Activated B cell treated with CpG ODN at 0.5 μM for 24 hours (primary cell): ENCODE data around the gene GPR148. TPM values are rescaled to one million over a fixed set of nuclear protein-coding genes. Genes with fewer than 3 reads are reported as not detected.

Experiments
- ATAC-seq: fragments of 200-7000 bp; cut with Tn5 transposase; one replicate; pipeline ENCODE4 v1.10.0; 2021; ENCODE audit warnings: low read depth, mild to moderate bottlenecking, moderate library complexity
- CTCF ChIA-PET: fragments of 350-600 bp; sonication (Branson Sonifier 250); formaldehyde crosslinking; loops from one replicate; lab custom pipeline; 2021; ENCODE audit warnings: antibody characterized with exemption; lab: Charles Lee
- POLR2A ChIA-PET: fragments of 350-600 bp; sonication (Branson Sonifier 250); formaldehyde crosslinking; loops from one replicate; lab custom pipeline; 2021; ENCODE audit warnings: antibody characterized with exemption; lab: Charles Lee
- DNase-seq: peaks from one replicate; pipeline ENCODE4 v3.0.0; 2022
- H3K27ac Mint-ChIP-seq: one replicate; pipeline ENCODE4 v1.8.0; 2020; ENCODE audit warnings: mixed read lengths
- H3K27me3 Mint-ChIP-seq: one replicate; pipeline ENCODE4 v1.8.0; 2021; ENCODE audit warnings: mixed read lengths
- H3K36me3 Mint-ChIP-seq: one replicate; pipeline ENCODE4 v1.8.0; 2021; ENCODE audit warnings: low read depth, mixed read lengths
- H3K4me1 Mint-ChIP-seq: one replicate; pipeline ENCODE4 v1.8.0; 2021; ENCODE audit warnings: mixed read lengths
- H3K4me3 Mint-ChIP-seq: one replicate; pipeline ENCODE4 v1.8.0; 2020; ENCODE audit warnings: mild to moderate bottlenecking, mixed read lengths
- H3K9me3 Mint-ChIP-seq: one replicate; pipeline ENCODE4 v1.8.0; 2020; ENCODE audit warnings: mixed read lengths
- CTCF ChIP-seq: fragments of 200-600 bp; IDR thresholded peaks from one replicate; pipeline ENCODE4 v1.8.0; 2022; ENCODE audit warnings: antibody characterized with exemption, mild to moderate bottlenecking
- intact Hi-C: fragments of 100-400 bp; cut with micrococcal nuclease; formaldehyde crosslinking; loops from one replicate; pipeline ENCODE4 v1.15.1; 2024
- total RNA-seq: library from RNA; stranded (reverse); gene quantifications from 2 replicates; pipeline ENCODE4 v1.2.3, GENCODE V29; 2022

The GPR148 gene
- total RNA-seq, 1 donor from 2014 or later = not detected

GRCh38 chr2:130766711-130767407 lies 38.0 kb downstream of the GPR148 start:
- Mint-ChIP-seq H3K9me3 (no peaks in the 10 kb centered on the region), H3K4me3 (no peak overlapping the region), H3K27me3 (peaks cover 5% of the 10 kb centered on the region), H3K36me3 (no peaks in the 10 kb centered on the region), H3K4me1 (no peaks in the 10 kb centered on the region), H3K27ac (no peak overlapping the region)
- ChIA-PET CTCF (no interaction called here), POLR2A (no interaction called here)
- no peak for DNase-seq
- intact Hi-C loops = no loop called here
- no peak for TF ChIP-seq CTCF
- no peak for ATAC-seq

- ATAC-seq (no peak), DNase-seq (no peak)
- CTCF ChIA-PET = no interaction called here
- TF ChIP-seq CTCF = no peak
- intact Hi-C loops = no loop called here
- POLR2A ChIA-PET = no interaction called here
- no peaks in the 10 kb centered on the region for H3K4me1 Mint-ChIP-seq
- H3K36me3 Mint-ChIP-seq = no peaks in the 10 kb centered on the region
- H3K27ac Mint-ChIP-seq = no peak overlapping the region
- H3K27me3 Mint-ChIP-seq = peaks cover 5% of the 10 kb centered on the region
- no peak overlapping the region for H3K4me3 Mint-ChIP-seq
- H3K9me3 Mint-ChIP-seq = no peaks in the 10 kb centered on the region
These were observed 38.5 kb downstream of the GPR148 start for GRCh38 chr2:130767408-130767775.

GRCh38 chr2:130768191-130768855 lies 39.5 kb downstream of the GPR148 start:
- Mint-ChIP-seq H3K4me1 (no peaks in the 10 kb centered on the region), H3K4me3 (no peak overlapping the region), H3K27me3 (peaks cover 5% of the 10 kb centered on the region), H3K9me3 (no peaks in the 10 kb centered on the region), H3K36me3 (no peaks in the 10 kb centered on the region), H3K27ac (no peak overlapping the region)
- ChIA-PET POLR2A (no interaction called here), CTCF (no interaction called here)
- DNase-seq (no peak), ATAC-seq (no peak)
- intact Hi-C loops = no loop called here
- no peak for TF ChIP-seq CTCF

GRCh38 chr2:130769343-130769907 lies 40.6 kb downstream of the GPR148 start:
- DNase-seq (no peak), ATAC-seq (no peak)
- H3K36me3 Mint-ChIP-seq = no peaks in the 10 kb centered on the region
- H3K4me3 Mint-ChIP-seq = no peak overlapping the region
- intact Hi-C loops = no loop called here
- ChIA-PET CTCF (no interaction called here), POLR2A (no interaction called here)
- no peaks in the 10 kb centered on the region for H3K9me3 Mint-ChIP-seq
- no peak overlapping the region for H3K27ac Mint-ChIP-seq
- no peak for TF ChIP-seq CTCF
- H3K4me1 Mint-ChIP-seq = no peaks in the 10 kb centered on the region
- H3K27me3 Mint-ChIP-seq = peaks cover 5% of the 10 kb centered on the region

- Mint-ChIP-seq H3K27ac (no peak overlapping the region), H3K4me3 (no peak overlapping the region), H3K4me1 (no peaks in the 10 kb centered on the region), H3K36me3 (no peaks in the 10 kb centered on the region), H3K9me3 (no peaks in the 10 kb centered on the region), H3K27me3 (peaks cover 6% of the 10 kb centered on the region)
- CTCF ChIA-PET = no interaction called here
- no peak for TF ChIP-seq CTCF
- no peak for ATAC-seq
- intact Hi-C loops = no loop called here
- POLR2A ChIA-PET = no interaction called here
- DNase-seq = no peak
These were observed 47.7 kb downstream of the GPR148 start for GRCh38 chr2:130776550-130776949.
